GM18519 (cell line): ENCODE results near the gene DPT.
"Not testable (repeated sequence)": the region's sequence is repeated elsewhere in the genome, so short reads cannot be mapped to it uniquely, and the experiment has no call there.

Experiments
- ATAC-seq: cut with Tn5 transposase; IDR thresholded peaks from one replicate; pipeline ENCODE4 v1.9.1; 2021; ENCODE audit warnings: mild to moderate bottlenecking, moderate library complexity; ENCODE audit not compliant: unreplicated experiment, low FRiP score

The DPT gene

DNA sequence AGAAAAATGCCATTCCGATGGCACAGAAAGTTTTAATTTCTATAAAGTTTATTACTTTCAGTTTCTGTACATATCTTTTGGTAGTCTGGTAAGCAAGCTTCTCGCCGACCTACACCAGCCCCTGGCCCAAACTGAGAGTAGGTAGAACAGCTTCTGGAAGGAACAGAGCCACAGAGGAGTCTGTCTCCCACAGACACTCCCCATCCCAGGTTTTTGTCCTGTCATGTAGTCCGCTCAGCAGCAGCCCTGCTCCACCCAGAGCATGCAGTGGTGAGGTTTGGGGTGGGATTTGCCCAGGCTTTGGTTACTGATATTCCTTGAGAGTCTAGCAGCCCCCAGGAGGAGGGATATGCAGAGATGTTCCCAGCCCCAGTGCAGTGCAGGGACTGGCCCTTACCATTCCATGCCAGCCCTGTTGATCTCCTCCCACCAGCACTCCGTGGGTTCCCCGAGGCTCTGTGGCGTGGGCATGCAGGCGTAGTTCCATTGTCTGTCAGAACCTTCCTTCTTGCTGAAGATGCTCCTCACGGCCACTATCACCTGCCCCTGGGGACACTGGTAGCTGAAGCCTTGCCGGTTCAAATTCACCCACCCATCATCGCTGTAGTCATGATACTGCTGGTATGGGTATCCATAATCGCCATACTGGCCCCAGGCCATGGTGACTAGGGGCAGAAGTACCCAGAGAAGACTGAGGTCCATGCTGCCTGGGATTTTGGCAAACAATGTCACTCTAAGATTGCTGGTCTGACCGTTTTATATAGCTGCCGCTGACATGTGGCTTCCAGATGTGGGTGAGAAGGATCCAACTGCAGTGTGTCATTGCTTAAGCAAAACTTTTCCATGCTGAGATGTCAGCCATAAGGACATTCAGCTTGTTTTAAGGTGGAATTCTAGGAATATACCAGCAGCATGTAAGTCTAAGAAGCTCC is at the start of gene DPT:
TSS of gene DPT (minus strand) at position 734 of the 932 bp plus-strand sequence. CDS start at position 702, 32 bp downstream.
- no peak for ATAC-seq

DNA sequence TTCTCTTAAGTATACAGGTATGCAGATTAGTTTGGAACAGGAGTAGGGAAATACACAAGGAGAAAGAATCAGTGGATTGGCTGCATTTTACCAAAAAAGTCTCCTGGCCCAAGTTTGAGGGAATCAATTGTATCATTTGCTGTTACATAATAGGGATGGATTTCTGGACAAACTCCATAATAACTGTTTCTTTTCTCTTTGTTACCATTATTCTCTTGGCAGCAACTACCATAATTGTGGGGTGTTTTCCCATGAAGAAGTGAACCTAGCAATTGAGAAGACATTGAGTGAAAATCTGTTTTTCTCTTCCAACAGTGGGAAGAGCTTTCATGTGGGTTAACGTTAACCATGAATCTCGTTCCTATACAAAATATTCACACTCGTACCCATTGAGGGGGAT is 46.4 kb upstream of the DPT start:
- ATAC-seq: no peak

DNA sequence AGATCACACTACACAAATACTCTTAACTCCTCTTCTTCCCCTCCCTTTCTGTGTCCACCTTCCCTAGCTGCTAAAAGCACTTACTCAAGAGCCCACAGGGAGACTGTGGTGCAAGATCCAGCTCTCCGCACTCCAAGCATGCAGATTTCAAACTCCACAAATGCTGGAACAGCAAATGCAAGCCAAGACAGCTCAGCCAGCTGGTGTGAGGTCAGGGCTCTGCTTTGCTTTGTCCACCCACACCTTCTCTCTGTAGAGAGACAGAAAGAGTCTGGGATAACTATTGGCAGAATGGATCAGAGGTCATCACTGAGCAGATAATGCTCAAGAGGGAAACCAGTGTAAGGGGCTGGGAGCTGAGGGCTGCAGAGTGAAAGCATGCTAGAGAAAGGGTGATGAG is 45.2 kb upstream of the DPT start:
- no peak for ATAC-seq

DNA sequence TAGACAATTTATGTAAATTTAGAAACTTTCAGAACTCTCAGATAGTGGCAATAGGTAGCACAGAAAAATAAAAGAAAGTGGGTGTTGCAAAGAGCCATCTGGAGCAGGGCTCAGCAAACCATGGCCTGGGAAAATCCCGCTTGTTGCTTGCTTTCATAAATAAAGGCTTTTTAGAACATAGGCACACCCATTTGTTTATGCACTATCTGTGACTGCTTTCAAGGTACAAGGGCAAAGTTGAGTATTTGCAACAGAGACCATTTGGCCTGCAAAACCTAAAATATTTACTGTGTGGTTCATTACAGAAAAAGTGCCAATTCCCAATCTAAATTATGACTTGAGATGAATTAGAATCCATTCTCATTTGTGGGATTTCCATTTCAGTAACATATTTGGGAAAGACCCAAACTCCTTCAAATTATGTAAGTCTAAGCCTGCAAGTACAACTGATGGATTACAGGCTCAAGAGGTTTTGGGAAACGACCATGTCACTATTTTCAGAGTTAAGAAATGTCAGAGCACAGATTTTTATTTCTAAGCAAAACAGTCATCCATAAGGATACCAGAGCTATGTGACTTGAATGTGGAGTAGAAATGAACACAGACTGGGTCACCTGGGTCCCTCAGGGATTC is 43.5 kb upstream of the DPT start:
- no peak for ATAC-seq

DNA sequence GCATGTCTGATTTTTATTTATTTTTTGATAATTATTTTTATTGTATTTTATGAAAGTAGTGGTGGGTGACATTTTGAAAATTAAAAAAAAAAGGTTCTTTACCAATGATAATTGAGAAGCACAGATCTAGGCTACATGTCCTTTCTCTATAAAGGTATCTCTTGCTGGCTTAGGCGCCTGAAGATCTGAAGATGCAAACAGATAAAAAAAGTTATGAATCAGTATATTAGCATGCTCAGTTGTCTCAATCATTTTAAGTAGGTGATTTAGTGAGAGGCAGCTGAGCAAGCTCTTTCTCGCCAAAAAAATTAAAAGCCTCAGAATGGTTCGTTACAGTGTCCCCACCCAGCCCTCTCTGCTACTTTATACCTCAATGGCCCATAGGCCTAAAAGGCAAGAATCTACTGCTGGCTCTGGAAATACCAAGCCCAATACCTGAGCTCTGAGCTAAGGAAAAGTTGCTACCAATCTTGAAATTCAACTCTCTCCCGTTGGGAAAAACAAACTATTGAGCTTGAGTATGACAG is 42.2 kb upstream of the DPT start:
- ATAC-seq: no peak

DNA sequence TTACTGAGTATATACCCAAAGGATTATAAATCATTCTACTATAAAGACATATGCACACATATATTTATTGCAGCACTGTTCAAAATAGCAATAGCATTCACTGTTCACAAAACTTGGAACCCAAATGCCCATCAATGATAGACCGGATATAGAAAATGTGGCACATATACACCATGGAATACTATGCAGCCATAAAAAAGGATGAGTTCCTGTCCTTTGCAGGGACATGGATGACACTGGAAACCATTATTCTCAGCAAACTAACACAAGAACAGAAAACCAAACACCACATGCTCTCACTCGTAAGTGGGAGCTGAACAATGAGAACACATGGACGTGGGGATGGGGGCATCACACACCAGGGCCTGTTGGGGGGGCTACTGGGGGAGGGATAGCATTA is 40.9 kb upstream of the DPT start:
- ATAC-seq: not testable (repeated sequence)

DNA sequence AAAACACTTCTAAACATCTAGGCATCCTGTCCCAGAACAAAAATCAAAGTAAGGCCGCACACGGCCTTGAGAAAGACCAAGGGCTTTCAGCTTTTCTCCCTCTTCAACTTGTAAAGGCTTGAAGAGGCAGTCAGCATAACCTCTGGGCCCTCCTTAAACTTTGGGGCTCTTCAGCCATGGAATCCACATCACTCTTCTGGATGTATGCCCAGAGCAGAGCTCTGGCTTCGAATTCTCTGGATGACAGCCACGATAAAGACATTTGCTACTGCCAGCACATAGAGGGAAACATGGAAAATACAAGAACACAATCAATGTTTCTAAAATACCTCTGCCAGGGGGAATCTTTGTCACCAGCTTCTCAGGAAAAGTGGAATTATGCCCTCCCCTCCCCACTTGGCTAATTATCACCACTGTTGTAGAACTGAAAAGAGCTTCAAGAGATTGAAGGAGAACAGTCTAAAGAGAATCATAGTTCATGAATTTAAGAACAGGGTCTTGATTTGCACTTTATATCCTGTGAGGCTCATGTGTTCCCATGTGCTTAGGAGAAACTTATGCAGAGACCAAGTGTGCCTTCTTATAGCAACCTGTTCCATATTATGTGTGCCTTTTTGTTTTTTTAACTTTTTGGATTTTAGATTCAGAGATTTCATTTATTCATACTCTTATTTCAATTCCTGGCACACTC is 39.0 kb upstream of the DPT start:
- no peak for ATAC-seq

DNA sequence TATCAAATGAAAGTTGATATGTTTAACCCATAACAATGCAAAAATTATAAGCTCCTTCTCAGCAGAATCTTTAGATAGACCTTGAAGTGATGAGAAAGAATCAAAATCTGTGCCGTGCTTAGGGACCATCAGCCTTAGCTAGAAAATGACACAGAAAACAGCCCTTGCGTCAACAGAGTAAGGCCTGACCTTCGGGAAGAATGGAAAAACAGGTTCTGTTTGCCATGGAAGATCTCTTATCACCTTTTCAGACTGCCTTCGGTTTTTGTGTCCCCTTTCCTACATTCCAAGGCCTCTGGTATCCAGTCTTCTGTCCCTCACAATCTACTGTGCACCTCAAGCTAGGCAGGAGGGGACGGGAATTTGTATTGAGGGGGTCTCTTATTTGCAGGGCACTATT is 37.6 kb upstream of the DPT start:
- ATAC-seq: no peak

DNA sequence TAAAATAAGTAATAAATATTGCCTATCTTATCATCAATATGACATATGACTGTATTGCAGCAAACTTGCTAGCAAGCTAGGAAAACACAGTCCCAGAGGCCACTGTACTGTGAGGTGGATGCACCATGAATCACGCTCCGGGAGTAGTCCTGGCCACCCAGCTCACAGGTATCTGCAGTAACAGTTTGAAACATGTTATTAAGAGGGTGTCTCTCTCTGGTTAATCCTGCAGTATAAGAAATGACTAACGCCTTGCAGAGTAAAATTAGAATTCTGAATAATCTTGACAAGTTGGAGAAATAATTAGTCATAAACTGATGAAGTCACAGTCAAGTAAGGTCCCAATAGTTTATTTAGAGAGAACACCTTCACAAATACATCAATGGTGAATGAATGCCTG is 34.0 kb upstream of the DPT start:
- no peak for ATAC-seq

DNA sequence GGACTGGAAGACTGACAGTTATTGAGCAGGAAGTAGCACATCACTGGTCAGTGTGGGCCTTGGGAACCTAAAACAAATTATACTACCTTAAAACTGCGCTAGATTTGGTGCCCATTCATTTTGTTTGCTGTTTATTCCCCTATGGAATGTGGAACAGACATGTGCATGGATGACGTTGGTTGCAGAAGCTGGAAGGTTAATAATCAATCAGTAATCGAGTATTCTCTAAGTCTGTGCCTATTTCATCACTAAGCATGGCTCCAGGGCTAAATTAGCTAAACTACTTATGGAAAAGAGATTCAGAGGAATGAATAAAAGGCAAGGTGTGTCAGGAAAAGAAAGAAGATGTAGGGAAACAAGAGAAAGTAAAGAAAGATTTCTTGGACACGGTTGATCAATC is 33.5 kb upstream of the DPT start:
- no peak for ATAC-seq

DNA sequence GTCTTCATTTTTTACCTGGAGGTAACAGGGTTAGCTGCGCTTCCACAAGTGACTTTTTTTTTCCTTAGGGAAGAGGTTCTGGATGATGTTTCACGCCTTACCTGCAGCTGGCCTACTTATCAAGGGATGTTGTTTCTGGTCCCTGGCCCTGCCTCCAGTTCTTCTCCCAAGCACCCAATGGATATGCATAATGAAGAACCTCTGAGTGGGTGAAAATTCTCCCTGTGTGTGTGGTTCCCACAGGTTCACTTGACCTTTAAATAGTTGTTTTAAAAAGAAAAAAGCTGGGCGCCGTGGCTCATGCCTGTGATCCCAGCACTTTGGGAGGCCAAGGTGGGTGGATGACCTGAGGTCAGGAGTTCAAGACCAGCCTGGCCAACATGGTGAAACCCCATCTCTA is 31.8 kb upstream of the DPT start:
- no peak for ATAC-seq

DNA sequence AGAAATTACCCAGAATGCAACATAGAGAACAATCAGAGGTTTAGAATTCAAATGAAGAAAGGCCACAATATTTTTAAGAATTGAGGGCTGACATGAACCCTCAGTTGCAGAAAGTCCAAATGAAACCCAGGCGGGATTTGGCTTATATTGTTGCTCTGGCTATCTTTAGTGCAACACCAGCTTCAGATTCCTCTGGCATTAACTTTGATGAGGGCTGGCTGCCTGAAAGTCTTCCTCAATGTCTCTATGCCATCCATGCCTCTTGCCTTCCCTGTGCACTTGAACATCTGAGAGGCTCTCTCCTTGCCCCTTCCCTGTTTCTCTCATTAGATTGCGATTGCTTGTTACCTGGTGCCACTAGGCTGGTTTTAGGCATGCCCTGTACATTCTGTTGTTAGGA is 31.2 kb upstream of the DPT start:
- ATAC-seq: no peak

DNA sequence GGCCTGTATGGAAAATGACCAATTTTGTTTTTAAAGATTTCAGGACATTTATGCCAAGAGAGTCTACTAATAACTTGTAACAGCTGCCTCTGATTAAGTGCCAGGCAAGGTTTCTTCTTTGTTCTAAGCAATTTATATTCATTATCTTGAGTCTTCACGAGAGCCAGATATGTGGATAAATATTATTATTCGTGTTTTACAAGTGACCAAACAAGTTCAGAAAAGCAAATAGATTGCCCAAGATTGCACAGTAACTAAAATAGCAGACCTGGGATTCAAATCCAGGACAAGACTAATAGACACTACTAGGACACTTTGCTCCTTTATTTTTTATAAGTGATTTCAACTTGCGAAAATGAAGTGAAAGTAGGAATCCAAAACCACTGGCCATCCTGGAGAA is 30.1 kb upstream of the DPT start:
- ATAC-seq: no peak

DNA sequence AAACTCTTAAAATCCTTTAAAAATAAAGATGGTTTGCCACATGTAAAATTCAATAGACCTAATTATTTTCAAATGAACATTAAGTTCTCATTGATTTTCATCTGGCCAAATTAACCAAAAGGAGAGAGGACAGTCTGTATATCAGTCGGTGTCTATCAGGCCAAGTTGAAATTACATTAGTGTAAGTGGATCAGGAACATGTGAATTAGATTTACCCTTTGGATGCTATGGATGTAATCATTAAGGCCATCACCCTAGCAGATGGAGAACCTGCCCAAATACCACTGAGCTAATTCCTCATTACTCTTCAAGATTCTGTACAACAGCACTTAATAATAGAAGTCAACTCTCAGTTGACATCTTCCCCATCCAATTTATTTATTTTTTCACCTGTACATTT is 29.5 kb upstream of the DPT start:
- no peak for ATAC-seq

DNA sequence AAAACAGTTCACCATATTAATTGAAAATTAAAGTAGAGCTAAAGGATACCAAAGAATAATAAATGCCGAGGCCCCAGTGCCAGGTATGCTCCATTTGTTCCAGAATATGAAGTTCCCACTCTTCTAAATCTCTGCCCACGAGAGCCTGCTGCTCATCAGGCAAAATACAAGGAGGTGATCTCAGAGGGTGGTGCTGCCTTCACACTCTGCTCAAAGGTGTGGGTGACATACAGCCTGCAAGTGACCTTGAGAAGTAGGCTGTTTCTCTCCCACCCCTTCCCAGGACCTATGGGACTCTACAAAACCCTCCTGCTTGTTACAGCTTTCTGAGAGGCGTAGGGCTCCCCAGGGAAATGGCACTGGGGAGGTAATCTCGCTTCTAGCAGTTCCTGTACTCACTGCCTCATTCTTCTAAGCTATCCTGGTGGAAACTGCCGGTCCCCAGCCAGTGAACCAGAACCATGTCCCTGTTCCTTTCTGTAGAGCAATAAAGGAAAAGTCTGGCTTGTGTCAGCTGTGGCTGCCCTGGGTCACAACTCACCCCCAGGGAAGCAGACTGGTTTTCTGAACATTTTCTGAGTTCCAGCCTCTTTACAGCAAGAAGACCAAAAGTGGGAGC is 26.9 kb upstream of the DPT start:
- no peak for ATAC-seq

DNA sequence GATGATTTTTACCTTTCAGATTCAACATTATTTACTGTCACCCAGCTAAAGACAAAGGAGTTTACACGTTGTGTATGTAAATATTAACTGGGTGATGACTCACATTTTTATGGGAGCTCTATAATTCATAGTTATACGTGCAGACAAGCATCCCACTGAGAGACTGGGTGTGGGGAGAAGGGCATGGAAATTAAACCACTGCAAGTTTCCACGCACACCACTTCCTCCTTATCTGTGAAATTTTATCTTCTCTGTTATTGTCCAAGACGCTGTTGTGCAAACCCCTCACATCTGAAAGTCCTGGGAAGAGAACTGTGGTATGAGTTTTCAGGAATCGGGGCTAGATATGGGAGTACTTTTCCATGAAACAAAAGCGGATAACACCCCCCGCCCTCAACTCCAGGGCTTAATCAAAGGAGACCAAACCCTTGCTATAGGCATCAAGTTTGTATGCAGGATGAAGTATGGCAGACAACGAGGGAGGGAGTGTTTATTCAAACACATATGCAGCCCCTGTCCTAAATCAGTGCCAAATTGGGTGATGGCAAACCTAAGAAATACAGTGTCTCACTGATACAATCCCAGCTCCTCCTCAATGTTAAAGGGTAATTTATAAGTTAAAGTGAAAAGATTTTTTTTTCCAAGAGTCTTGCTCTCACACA is 23.3 kb upstream of the DPT start:
- no peak for ATAC-seq

DNA sequence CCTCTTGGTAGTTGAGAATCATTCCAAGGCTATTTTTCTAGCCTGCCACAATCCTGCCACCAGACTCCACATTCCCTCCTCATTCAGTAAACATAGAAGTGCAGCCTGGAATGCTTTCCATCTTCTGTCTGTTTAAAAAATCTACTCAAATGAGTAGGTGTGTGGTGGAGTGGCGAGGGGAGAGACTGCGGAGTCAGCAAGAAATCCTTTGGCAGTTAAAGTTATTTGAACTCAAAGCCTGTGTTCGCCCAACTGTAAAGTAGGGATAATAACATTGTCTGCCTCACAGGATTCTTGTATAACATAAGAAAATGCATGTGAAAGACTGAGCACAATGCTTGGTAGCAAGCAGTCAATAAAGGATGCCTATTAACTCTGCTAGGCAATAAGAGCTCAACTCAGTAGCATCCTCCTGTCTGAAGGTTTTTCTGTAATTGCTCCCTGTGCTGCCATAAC is 22.2 kb upstream of the DPT start:
- ATAC-seq: no peak

DNA sequence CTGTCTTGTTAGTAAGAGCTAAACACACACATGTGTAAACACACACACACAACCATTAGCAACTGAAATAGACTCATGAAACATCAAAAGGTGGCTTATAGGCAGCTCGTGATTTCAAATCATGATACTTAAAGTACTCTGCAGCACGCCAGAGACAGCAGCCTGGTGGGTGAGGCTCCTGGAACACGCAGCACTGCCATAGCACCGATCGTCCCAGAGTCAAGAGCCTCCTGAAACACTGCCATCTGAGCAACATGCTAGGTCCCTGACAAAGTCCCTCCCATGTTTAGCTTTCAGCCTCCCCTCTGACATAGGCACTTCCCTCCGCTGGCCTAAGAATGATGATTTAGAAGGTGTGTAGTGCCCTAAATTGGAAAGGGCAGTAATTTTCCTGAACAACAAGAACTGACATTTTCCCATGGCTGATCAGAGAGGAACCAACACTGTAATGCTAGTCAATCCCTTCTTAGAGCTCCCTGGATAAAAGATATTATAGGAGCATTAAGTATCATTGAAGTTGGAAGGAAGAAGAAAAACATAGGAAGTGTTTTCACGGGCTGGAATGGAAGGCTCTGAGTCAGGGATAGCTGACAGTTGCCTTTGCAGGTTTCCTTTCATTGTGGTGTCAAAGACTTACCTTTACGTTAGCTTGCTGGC is 14.1 kb upstream of the DPT start:
- ATAC-seq: no peak

DNA sequence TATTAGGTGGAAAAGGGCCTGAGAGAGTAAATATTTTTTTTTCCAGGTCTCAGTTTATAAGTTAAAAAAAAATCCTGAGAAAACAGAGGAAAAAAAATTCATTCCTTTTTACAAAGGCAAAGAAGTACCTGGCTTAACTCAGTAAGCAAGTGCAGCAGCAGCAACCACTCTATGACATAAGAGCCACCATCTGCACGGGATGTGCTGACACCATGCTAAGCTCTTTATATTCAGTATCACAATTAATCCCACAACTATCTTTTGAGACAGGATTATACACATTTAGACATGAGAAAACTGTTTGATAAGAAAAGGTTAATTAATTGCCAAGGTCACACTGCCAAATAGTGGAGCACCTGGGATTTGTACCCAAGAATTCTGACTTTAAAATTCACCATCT is 13.4 kb upstream of the DPT start:
- ATAC-seq: no peak

DNA sequence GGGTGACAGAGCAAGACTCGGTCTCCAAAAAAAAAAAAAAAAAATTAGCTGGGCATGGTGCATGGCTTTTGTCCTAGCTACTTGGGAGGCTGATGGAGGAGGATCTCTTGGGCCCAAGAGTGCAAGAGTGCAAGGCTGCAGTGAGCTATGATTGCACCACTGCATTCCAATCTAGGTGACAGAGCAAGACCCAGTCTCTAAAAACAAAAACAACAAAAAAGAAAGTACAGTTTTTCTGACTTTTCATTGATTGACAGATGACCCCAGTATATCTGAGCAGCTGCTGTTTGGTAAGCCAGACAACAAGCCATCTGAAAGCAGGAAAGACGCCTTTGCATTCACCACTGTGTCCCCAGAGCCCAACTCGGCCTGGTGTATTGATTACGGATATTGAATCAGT is 10.9 kb upstream of the DPT start:
- ATAC-seq: no peak
